CD4-positive, alpha-beta memory T cell (primary cell): ENCODE results near the gene JARID2. TPM values are rescaled to one million over a fixed set of nuclear protein-coding genes. Genes with fewer than 3 reads are reported as not detected.

Experiments
- CTCF ChIA-PET: fragments of 350-600 bp; sonication (Branson Sonifier 250); formaldehyde crosslinking; loops from one replicate; lab custom pipeline; 2021; ENCODE audit warnings: inconsistent platforms; ENCODE audit not compliant: partially characterized antibody; lab: Charles Lee
- POLR2A ChIA-PET: fragments of 350-600 bp; sonication (Branson Sonifier 250); formaldehyde crosslinking; loops from one replicate; lab custom pipeline; 2021; ENCODE audit not compliant: partially characterized antibody; lab: Charles Lee
- DNase-seq, 5 donors: peaks; one replicate each; pipeline versions ENCODE4 v3.0.0 to v3.0.0-alpha.2; 2020 to 2022; ENCODE audit warnings: mixed read lengths in 1 of 5
- H3K27ac ChIP-seq: one replicate; pipeline ENCODE4 v1.7.0; 2013; ENCODE audit warnings: low read depth, low read length
- H3K27me3 ChIP-seq: 2 replicates; pipeline ENCODE4 v1.7.0; 2013; ENCODE audit warnings: mild to moderate bottlenecking, low read length, moderate library complexity; ENCODE audit not compliant: insufficient read depth
- H3K36me3 ChIP-seq: 2 replicates; pipeline ENCODE4 v1.7.0; 2013; ENCODE audit warnings: mild to moderate bottlenecking, low read length, moderate library complexity; ENCODE audit not compliant: insufficient read depth
- H3K4me1 ChIP-seq: 2 replicates; pipeline ENCODE4 v1.7.0; 2013; ENCODE audit warnings: mild to moderate bottlenecking, low read length, moderate library complexity; ENCODE audit not compliant: insufficient read depth
- H3K4me3 ChIP-seq, 2 donors: one replicate each; pipeline ENCODE4 v1.7.0; 2013; ENCODE audit warnings: low read length in 2 of 2, mild to moderate bottlenecking in 1 of 2
- H3K9me3 ChIP-seq, 2 donors: one replicate each; pipeline ENCODE4 v1.7.0; 2013; ENCODE audit warnings: low read length in 2 of 2, control low read depth in 1 of 2; ENCODE audit not compliant: control insufficient read depth in 1 of 2
- H3K27ac Mint-ChIP-seq, 7 donors: one replicate each; pipeline ENCODE4 v1.8.0; 2020 to 2021; ENCODE audit warnings: mixed read lengths in 7 of 7, mild to moderate bottlenecking in 6 of 7, inconsistent platforms in 3 of 7, moderate library complexity in 3 of 7
- H3K27me3 Mint-ChIP-seq, 2 donors: one replicate each; pipeline ENCODE4 v1.8.0; 2020 to 2021; ENCODE audit warnings: mixed read lengths in 2 of 2
- H3K36me3 Mint-ChIP-seq, 2 donors: one replicate each; pipeline ENCODE4 v1.8.0; 2020 to 2021; ENCODE audit warnings: mixed read lengths in 2 of 2, inconsistent platforms in 1 of 2, mild to moderate bottlenecking in 1 of 2
- H3K4me1 Mint-ChIP-seq, 4 donors: one replicate each; pipeline ENCODE4 v1.8.0; 2020 to 2021; ENCODE audit warnings: mixed read lengths in 4 of 4, mild to moderate bottlenecking in 1 of 4
- H3K4me3 Mint-ChIP-seq, 8 donors: one replicate each; pipeline ENCODE4 v1.8.0; 2020 to 2021; ENCODE audit warnings: mixed read lengths in 8 of 8, mild to moderate bottlenecking in 7 of 8, moderate library complexity in 6 of 8, inconsistent platforms in 3 of 8
- H3K9me3 Mint-ChIP-seq, 8 donors: one replicate each; pipeline ENCODE4 v1.8.0; 2020 to 2021; ENCODE audit warnings: mixed read lengths in 8 of 8, mild to moderate bottlenecking in 5 of 8, inconsistent platforms in 3 of 8, moderate library complexity in 1 of 8
- intact Hi-C: fragments of 100-400 bp; cut with micrococcal nuclease; formaldehyde crosslinking; loops from one replicate; pipeline ENCODE4 v1.15.1; 2023
- polyA plus RNA-seq, 2 donors: library from polyadenylated mRNA; unstranded; fragments of 300-500 nt; fragmentation: Illumina TruSeq; gene quantifications; one replicate each; pipeline ENCODE4 v1.2.3, GENCODE V29; 2021
- total RNA-seq, 2 experiments: library from RNA; stranded (reverse); gene quantifications; one replicate each; pipeline ENCODE4 v1.2.3, GENCODE V29; 2021

JARID2 gene
- total and polyA plus RNA-seq, 4 experiments from 2014 or later = 2.4 to 21.6 (median 16.0) TPM

GRCh38 chr6:15405129-15406068 lies 159.5 kb downstream of the JARID2 start:
- POLR2A ChIA-PET = interaction anchor here (0.8 kb wide), 1 partner anchor 8 kb away, joined by 5 read pairs; no protein-coding TSS in a partner anchor
- Mint-ChIP-seq H3K27ac (no peak overlapping the region), H3K9me3 (peaks cover 0 to 3% (median 0%) of the 10 kb centered on the region in 8 donors), H3K27me3 (no peaks in the 10 kb centered on the region), H3K4me3 (no peak overlapping the region), H3K36me3 (no peaks in the 10 kb centered on the region), H3K4me1 (peaks cover 60 to 90% (median 74%) of the 10 kb centered on the region in 4 donors)
- Histone ChIP-seq H3K27me3 (no peaks in the 10 kb centered on the region), H3K9me3 (no peaks in the 10 kb centered on the region), H3K27ac (no peak overlapping the region), H3K36me3 (no peaks in the 10 kb centered on the region), H3K4me3 (no peak overlapping the region), H3K4me1 (peaks cover 68% of the 10 kb centered on the region)
- intact Hi-C loops = no loop called here
- no peak for DNase-seq
- CTCF ChIA-PET = interaction anchor here (1.3 kb wide), 1 partner anchor 58 kb away, joined by 3 read pairs; no protein-coding TSS in a partner anchor

- no peak overlapping the region for H3K27ac ChIP-seq
- intact Hi-C loops = no loop called here
- Mint-ChIP-seq H3K4me3 (no peak overlapping the region), H3K27me3 (no peaks in the 10 kb centered on the region), H3K27ac (no peak overlapping the region), H3K9me3 (peaks cover 0 to 2% (median 0%) of the 10 kb centered on the region in 8 donors), H3K36me3 (peaks cover 0 to 3% of the 10 kb centered on the region in 2 donors), H3K4me1 (peaks cover 65 to 90% (median 78%) of the 10 kb centered on the region in 4 donors)
- no peaks in the 10 kb centered on the region for H3K9me3 ChIP-seq
- H3K4me1 ChIP-seq = peaks cover 70% of the 10 kb centered on the region
- H3K4me3 ChIP-seq = no peak overlapping the region
- H3K36me3 ChIP-seq = no peaks in the 10 kb centered on the region
- ChIA-PET POLR2A (no interaction called here), CTCF (no interaction called here)
- no peak for DNase-seq
- H3K27me3 ChIP-seq = no peaks in the 10 kb centered on the region
Observed at GRCh38 chr6:15406452-15406851, 160.6 kb downstream of the JARID2 start.

GRCh38 chr6:15408008-15408407 lies 162.1 kb downstream of the JARID2 start:
- Histone ChIP-seq H3K4me3 (no peak overlapping the region), H3K36me3 (no peaks in the 10 kb centered on the region), H3K27me3 (no peaks in the 10 kb centered on the region), H3K27ac (no peak overlapping the region), H3K9me3 (no peaks in the 10 kb centered on the region), H3K4me1 (peaks cover 63% of the 10 kb centered on the region)
- Mint-ChIP-seq H3K27me3 (no peaks in the 10 kb centered on the region), H3K36me3 (peaks cover 4 to 9% of the 10 kb centered on the region in 2 donors), H3K27ac (peak overlapping the region in 2 of 7 donors; percentile 4 to 69), H3K4me3 (no peak overlapping the region), H3K4me1 (peaks cover 60 to 87% (median 75%) of the 10 kb centered on the region in 4 donors), H3K9me3 (peaks cover 0 to 2% (median 0%) of the 10 kb centered on the region in 8 donors)
- POLR2A ChIA-PET = no interaction called here
- no peak for DNase-seq
- CTCF ChIA-PET = interaction anchor here (1.3 to 1.4 kb wide), 2 partner anchors 17 to 188 kb away, joined by 3 read pairs; no protein-coding TSS in a partner anchor
- intact Hi-C loops = no loop called here

- intact Hi-C loops = no loop called here
- Histone ChIP-seq H3K27me3 (no peaks in the 10 kb centered on the region), H3K27ac (no peak overlapping the region), H3K9me3 (no peaks in the 10 kb centered on the region), H3K4me3 (no peak overlapping the region), H3K36me3 (no peaks in the 10 kb centered on the region), H3K4me1 (peaks cover 56% of the 10 kb centered on the region)
- Mint-ChIP-seq H3K27me3 (no peaks in the 10 kb centered on the region), H3K9me3 (peaks cover 0 to 2% (median 0%) of the 10 kb centered on the region in 8 donors), H3K4me3 (peak overlapping the region in 1 of 8 donors; percentile 17), H3K4me1 (peaks cover 52 to 80% (median 69%) of the 10 kb centered on the region in 4 donors), H3K36me3 (peaks cover 8 to 9% of the 10 kb centered on the region in 2 donors), H3K27ac (peak overlapping the region in 2 of 7 donors; percentile 23 to 66)
- DNase-seq = no peak
- ChIA-PET POLR2A (no interaction called here), CTCF (no interaction called here)
Observed at GRCh38 chr6:15408758-15409157, 162.9 kb downstream of the JARID2 start.

- Histone ChIP-seq H3K4me1 (peaks cover 48% of the 10 kb centered on the region), H3K27ac (no peak overlapping the region), H3K4me3 (no peak overlapping the region), H3K27me3 (no peaks in the 10 kb centered on the region), H3K9me3 (no peaks in the 10 kb centered on the region), H3K36me3 (no peaks in the 10 kb centered on the region)
- peaks cover 45 to 76% (median 64%) of the 10 kb centered on the region in 4 donors for H3K4me1 Mint-ChIP-seq
- no peaks in the 10 kb centered on the region for H3K27me3 Mint-ChIP-seq
- peak overlapping the region in 3 of 8 donors; percentile 1 to 20 (median 7) for H3K4me3 Mint-ChIP-seq
- CTCF ChIA-PET = interaction anchor here (0.7 kb wide), 1 partner anchor 33 kb away, joined by 3 read pairs; no protein-coding TSS in a partner anchor
- DNase-seq = no peak
- POLR2A ChIA-PET = no interaction called here
- intact Hi-C loops = no loop called here
- peaks cover 0 to 2% (median 0%) of the 10 kb centered on the region in 8 donors for H3K9me3 Mint-ChIP-seq
- peak overlapping the region in 3 of 7 donors; percentile 11 to 66 (median 20) for H3K27ac Mint-ChIP-seq
- H3K36me3 Mint-ChIP-seq = peaks cover 14 to 16% of the 10 kb centered on the region in 2 donors
Observed at GRCh38 chr6:15409301-15410125, 163.6 kb downstream of the JARID2 start.

GRCh38 chr6:15410126-15410391 lies 164.2 kb downstream of the JARID2 start:
- POLR2A ChIA-PET = no interaction called here
- Mint-ChIP-seq H3K9me3 (peaks cover 0 to 2% (median 0%) of the 10 kb centered on the region in 8 donors), H3K36me3 (peaks cover 14 to 17% of the 10 kb centered on the region in 2 donors), H3K4me3 (peak overlapping the region in 3 of 8 donors; percentile 1 to 30 (median 7)), H3K4me1 (peaks cover 42 to 71% (median 59%) of the 10 kb centered on the region in 4 donors), H3K27ac (peak overlapping the region in 3 of 7 donors; percentile 7 to 20 (median 11)), H3K27me3 (no peaks in the 10 kb centered on the region)
- Histone ChIP-seq H3K9me3 (no peaks in the 10 kb centered on the region), H3K27me3 (no peaks in the 10 kb centered on the region), H3K27ac (no peak overlapping the region), H3K4me3 (no peak overlapping the region), H3K36me3 (no peaks in the 10 kb centered on the region), H3K4me1 (peaks cover 43% of the 10 kb centered on the region)
- CTCF ChIA-PET = no interaction called here
- intact Hi-C loops = no loop called here
- DNase-seq = no peak
